ENCODE data around the gene NPB. TPM values are rescaled to one million over a fixed set of nuclear protein-coding genes. Genes with fewer than 3 reads are reported as not detected.
A peak's percentile ranks its signal among the peaks of the same experiment; 100 is the strongest.

NPB gene
- polyA plus RNA-seq, 1 of the 3 experiments (the other 2 are of a cell fraction) = 2.4 TPM

GRCh38 chr17:81867991-81868673, 33.9 kb upstream of the NPB start:
- Histone ChIP-seq H3K4me2 (peak overlapping the region; percentile 99; the same call in 1 of the 2 replicates), H4K20me1 (ENCODE audit: insufficient read depth) (peaks cover 55% of the 10 kb centered on the region), H3K79me2 (ENCODE audit: insufficient read depth) (peaks cover 78% of the 10 kb centered on the region), H3F3A (replicated peaks; ENCODE audit: insufficient read depth) (peaks cover 69% of the 10 kb centered on the region), H3K9ac (peak overlapping the region; percentile 42; the same call in 1 of the 2 replicates), H3K36me3 (replicated peaks in 1 of 2; ENCODE audit: control insufficient read depth in 1 of 2, insufficient read depth in 2 of 2, low read length in 1 of 2) (peaks cover 33 to 48% of the 10 kb centered on the region in 2 experiments), H3K27me3 (ENCODE audit: insufficient read depth) (no peaks in the 10 kb centered on the region), H3K4me3 (ENCODE audit: low read depth in 2 of 2, low read length in 1 of 2) (no peak overlapping the region; a peak in 1 of 4 replicates), H3K9me3 (no peaks in the 10 kb centered on the region), H3K27ac (ENCODE audit: low read depth in 2 of 2, low read length in 1 of 2) (peak overlapping the region; percentile 86 to 95), H3K4me1 (ENCODE audit: control insufficient read depth in 1 of 2, insufficient read depth in 2 of 2, low read depth in 1 of 2, low read length in 1 of 2) (peaks cover 24 to 59% of the 10 kb centered on the region in 2 experiments; a peak in 3 of 4 replicates), H2AFZ (ENCODE audit: low read depth) (no peak overlapping the region), H3K9me2 (no peaks in the 10 kb centered on the region)
- ChIA-PET POLR2A (interaction anchor here (1.1 to 2.5 kb wide), 2 partner anchors 43 to 58 kb away, joined by 3 to 9 read pairs; partner anchors contain the start of gene PCYT2), CTCF (interaction anchor here (0.8 to 6.9 kb wide), 19 partner anchors 9 to 162 kb away, joined by 3 to 54 read pairs (median 10); partner anchors contain the start of genes ALYREF, ANAPC11, CENPX and LRRC45)
- 59% methylated on average over 21 of the region's 28 CpGs for WGBS (ENCODE audit: low lambda C conversion rate)
- TF ChIP-seq ZBTB33 (IDR thresholded peaks at IDR 0.05; ENCODE audit: borderline replicate concordance, low read depth) = peak; percentile 44; the same call in 1 of the 2 replicates
- peak; percentile 18; the same call in 1 of the 2 replicates for TF ChIP-seq JUND (IDR thresholded peaks at IDR 0.05)
- no peak for TF ChIP-seq TAF1 (IDR thresholded peaks at IDR 0.05; ENCODE audit: borderline replicate concordance, low read depth, low read length)
- TF ChIP-seq POLR2AphosphoS5 (IDR thresholded peaks at IDR 0.05; ENCODE audit: low read depth, low read length) = peak; percentile 58; the same call in 1 of the 2 replicates
- no peak for TF ChIP-seq FOSL2 (IDR thresholded peaks at IDR 0.05; ENCODE audit: borderline replicate concordance, low read depth)
- TF ChIP-seq ELF1 (IDR thresholded peaks at IDR 0.05) = peak; percentile 43; the same call in 1 of the 2 replicates
- TF ChIP-seq CHD2 (IDR thresholded peaks at IDR 0.05; ENCODE audit: low read length, partially characterized antibody) = peak; percentile 21
- TF ChIP-seq RAD21 (IDR thresholded peaks at IDR 0.05; ENCODE audit: low read length) = no peak
- no peak for TF ChIP-seq TCF12 (IDR thresholded peaks at IDR 0.05)
- peak; percentile 2; the same call in 1 of the 2 replicates for TF ChIP-seq PBX3 (IDR thresholded peaks at IDR 0.05)
- DNase-seq = peak; percentile 51

- Histone ChIP-seq H3K9me3 (no peaks in the 10 kb centered on the region), H3K36me3 (replicated peaks in 1 of 2; ENCODE audit: control insufficient read depth in 1 of 2, insufficient read depth in 2 of 2, low read length in 1 of 2) (peaks cover 27 to 42% of the 10 kb centered on the region in 2 experiments), H3K27ac (ENCODE audit: low read depth in 2 of 2, low read length in 1 of 2) (peak overlapping the region; percentile 86 to 95), H3K4me3 (ENCODE audit: low read depth in 2 of 2, low read length in 1 of 2) (peak overlapping the region; percentile 83 to 97; a peak in 3 of 4 replicates), H2AFZ (ENCODE audit: low read depth) (no peak overlapping the region), H3K9me2 (no peaks in the 10 kb centered on the region), H3K79me2 (ENCODE audit: insufficient read depth) (peaks cover 72% of the 10 kb centered on the region), H3K4me1 (ENCODE audit: control insufficient read depth in 1 of 2, insufficient read depth in 2 of 2, low read depth in 1 of 2, low read length in 1 of 2) (peaks cover 24 to 55% of the 10 kb centered on the region in 2 experiments; a peak in 3 of 4 replicates), H4K20me1 (ENCODE audit: insufficient read depth) (peaks cover 53% of the 10 kb centered on the region), H3K4me2 (peak overlapping the region; percentile 99), H3K27me3 (ENCODE audit: insufficient read depth) (no peaks in the 10 kb centered on the region), H3K9ac (peak overlapping the region; percentile 98; the same call in 1 of the 2 replicates), H3F3A (replicated peaks; ENCODE audit: insufficient read depth) (peaks cover 72% of the 10 kb centered on the region)
- CTCF ChIA-PET = interaction anchor here (0.6 to 6.9 kb wide), 53 partner anchors 8 to 230 kb away, joined by 3 to 54 read pairs (median 7); partner anchors contain the start of genes ALYREF, ANAPC11, CENPX and LRRC45
- WGBS (ENCODE audit: low lambda C conversion rate) = 56% methylated on average over 23 of the region's 30 CpGs
- peak; percentile 74 for DNase-seq
- POLR2A ChIA-PET = interaction anchor here (0.6 to 2.5 kb wide), 14 partner anchors 7 to 321 kb away, joined by 3 to 16 read pairs (median 4); partner anchors contain the start of genes ALYREF, ANAPC11, ARL16 and HGS
- TF ChIP-seq GABPA (IDR thresholded peaks at IDR 0.05; ENCODE audit: low read depth) (no peak), NFIC (IDR thresholded peaks at IDR 0.05; ENCODE audit: borderline replicate concordance) (no peak), EZH2phosphoT487 (IDR thresholded peaks at IDR 0.05; ENCODE audit: borderline replicate concordance, low read depth) (no peak), SIN3A (IDR thresholded peaks at IDR 0.05; ENCODE audit: borderline replicate concordance, low read depth, low read length) (peak; percentile 54; the same call in 1 of the 2 replicates), EP300 (IDR thresholded peaks at IDR 0.05; ENCODE audit: borderline replicate concordance in 1 of 2, low read depth in 1 of 2, low read length in 1 of 2) (no peak), NRF1 (IDR thresholded peaks at IDR 0.05; ENCODE audit: low read depth, low read length) (no peak), FOSL2 (IDR thresholded peaks at IDR 0.05; ENCODE audit: borderline replicate concordance, low read depth) (peak; percentile 49; the same call in 1 of the 2 replicates), USF2 (IDR thresholded peaks at IDR 0.05; ENCODE audit: borderline replicate concordance, low read depth, low read length) (no peak), FOXJ3 (CRISPR knock-in tag; IDR thresholded peaks at IDR 0.05) (0 out of 2 replicates have a peak, but pooled peaks have one; percentile 35), CHD2 (IDR thresholded peaks at IDR 0.05; ENCODE audit: low read length, partially characterized antibody) (no peak), RFX5 (IDR thresholded peaks at IDR 0.05; ENCODE audit: low read length) (no peak), RXRA (IDR thresholded peaks at IDR 0.05; ENCODE audit: borderline replicate concordance, low read depth) (no peak), SMC3 (IDR thresholded peaks at IDR 0.05; ENCODE audit: low read depth, low read length) (no peak), TEAD4 (IDR thresholded peaks at IDR 0.05; ENCODE audit: borderline replicate concordance, insufficient read depth) (no peak; the same call in 1 of the 2 replicates)
Measured at GRCh38 chr17:81868674-81869220, 33.3 kb upstream of the NPB start.
